HG02943 (cell line): ENCODE measurements around the gene OR51A2.
"Not testable (repeated sequence)": the region's sequence is repeated elsewhere in the genome, so short reads cannot be mapped to it uniquely, and the experiment has no call there.

Experiments used
- ATAC-seq: cut with Tn5 transposase; IDR thresholded peaks from one replicate; pipeline ENCODE4 v1.9.1; 2021; ENCODE audit warnings: mild to moderate bottlenecking, low read depth, moderate library complexity; ENCODE audit not compliant: unreplicated experiment

The OR51A2 gene

GRCh38 chr11:4955613-4956012 lies at the start of gene OR51A2:
OR51A2 (minus strand) TSS chr11:4955713; CDS start chr11:4955713, 0 bp downstream.
- ATAC-seq = not testable (repeated sequence)

GRCh38 chr11:5004424-5005274 lies 49.1 kb upstream of the OR51A2 start:
- no peak for ATAC-seq

GRCh38 chr11:4994551-4994950 lies 39.0 kb upstream of the OR51A2 start, which contains the start of gene OR51L1:
OR51L1 (plus strand) TSS chr11:4994851; CDS start chr11:4998983, 4,132 bp downstream.
- ATAC-seq = no peak

- no peak for ATAC-seq
These were observed 35.5 kb upstream of the OR51A2 start for GRCh38 chr11:4991060-4991459.

- no peak for ATAC-seq
These were observed 28.3 kb upstream of the OR51A2 start for GRCh38 chr11:4983841-4984240.

- no peak for ATAC-seq
These were observed 27.2 kb upstream of the OR51A2 start for GRCh38 chr11:4982678-4983077.

GRCh38 chr11:4979036-4979435 lies 23.5 kb upstream of the OR51A2 start:
- no peak for ATAC-seq

GRCh38 chr11:4975436-4975835 lies 19.9 kb upstream of the OR51A2 start:
- ATAC-seq = no peak

GRCh38 chr11:4962816-4963215 lies 7.3 kb upstream of the OR51A2 start:
- ATAC-seq = no peak

- no peak for ATAC-seq
These were observed 5.4 kb upstream of the OR51A2 start for GRCh38 chr11:4960877-4961276.

GRCh38 chr11:4957396-4957795 lies 1.9 kb upstream of the OR51A2 start:
- no peak for ATAC-seq

- no peak for ATAC-seq
These were observed 8.0 kb downstream of the OR51A2 start, which contains the start of gene OR51A4 for GRCh38 chr11:4947505-4947904. OR51A4 (minus strand) TSS chr11:4947605; CDS start chr11:4947100, 505 bp downstream.

GRCh38 chr11:4936745-4937144 lies 18.8 kb downstream of the OR51A2 start:
- no peak for ATAC-seq

GRCh38 chr11:4932751-4933150 lies 22.8 kb downstream of the OR51A2 start:
- ATAC-seq = no peak

GRCh38 chr11:4926608-4927007 lies 28.9 kb downstream of the OR51A2 start:
- ATAC-seq = no peak

GRCh38 chr11:4924239-4924638 lies 31.3 kb downstream of the OR51A2 start, which contains the start of gene OR51G1:
OR51G1 (minus strand) TSS chr11:4924339; CDS start chr11:4924339, 0 bp downstream.
- ATAC-seq = no peak

- ATAC-seq = no peak
These were observed 33.2 kb downstream of the OR51A2 start for GRCh38 chr11:4922304-4922703.

GRCh38 chr11:4921796-4922195 lies 33.7 kb downstream of the OR51A2 start:
- ATAC-seq = no peak

- ATAC-seq = no peak
These were observed 36.3 kb downstream of the OR51A2 start, which contains the start of gene OR51G2 for GRCh38 chr11:4919250-4919649. OR51G2 (minus strand) TSS chr11:4919350; CDS start chr11:4915663, 3,687 bp downstream.

- no peak for ATAC-seq
These were observed 38.9 kb downstream of the OR51A2 start for GRCh38 chr11:4916581-4916980.
